HCT116 (cell line): ENCODE results near the gene KLF16. TPM values are rescaled to one million over a fixed set of nuclear protein-coding genes. Genes with fewer than 3 reads are reported as not detected.

Source experiments
- ATAC-seq: fragments of 200-7000 bp; cut with Tn5 transposase; 2 replicates; pipeline ENCODE4 v1.9.1; 2020; ENCODE audit warnings: mild to moderate bottlenecking, moderate library complexity
- BruUV-seq: library from RNA; stranded (reverse); fragments of 400-500 nt; replicated peaks from 2 replicates; lab custom pipeline; 2021; lab: Mats Ljungman, UMichigan
- CTCF ChIA-PET: fragments of 300-600 bp; sonication (Branson Sonifier 250); formaldehyde crosslinking; loops from one replicate; lab custom pipeline; 2021; ENCODE audit warnings: antibody characterized with exemption; lab: Charles Lee
- POLR2A ChIA-PET: fragments of 300-600, 350-600 bp; sonication (Branson Sonifier 250); formaldehyde crosslinking; loops from one replicate; lab custom pipeline; 2021; ENCODE audit warnings: antibody characterized with exemption; lab: Charles Lee
- RAD21 ChIA-PET, 2 experiments: fragments of 300-600 bp; sonication (Branson Sonifier 250); formaldehyde crosslinking; loops; one replicate each; lab custom pipeline; 2023; ENCODE audit warnings: low total read pairs in 2 of 2; ENCODE audit not compliant: uncharacterized antibody in 2 of 2, unreplicated experiment in 2 of 2, low non-redundant PET in 1 of 2; lab: Charles Lee
- DNase-seq: peaks from one replicate; pipeline ENCODE4 v3.0.0-alpha.2; 2010; ENCODE audit warnings: low read depth, low spot score
- H2AFZ ChIP-seq: fragments of 200-600 bp; shearing (Covaris generic), sonication (generic); 2 replicates; pipeline ENCODE4 v1.6.1; 2017; ENCODE audit warnings: low read depth, mixed run types, mixed read lengths, antibody characterized with exemption, low read length; ENCODE audit not compliant: poor library complexity, severe bottlenecking
- H3K27ac ChIP-seq: 2 replicates; pipeline ENCODE4 v1.5.1; 2012; ENCODE audit warnings: low read depth, low read length
- H3K27me3 ChIP-seq: fragments of 200-600 bp; sonication (generic); 2 replicates; pipeline ENCODE4 v1.6.1; 2016; ENCODE audit warnings: mixed run types, low read length, mixed read lengths; ENCODE audit not compliant: insufficient read depth
- H3K36me3 ChIP-seq, 2 experiments: fragments of 200-500 bp in 1 of 2; fragments of 200-600 bp in 1 of 2; sonication (Bioruptor generic) in 1 of 2; sonication (generic) in 1 of 2; 2 replicates each; pipeline versions ENCODE4 v1.5.1 to v1.6.1; 2014 to 2016; ENCODE audit warnings: low read length in 2 of 2, inconsistent platforms in 1 of 2, mixed read lengths in 1 of 2, mixed run types in 1 of 2; ENCODE audit not compliant: insufficient read depth in 2 of 2, control insufficient read depth in 1 of 2
- H3K4me1 ChIP-seq, 2 experiments: fragments of 200-600 bp in 1 of 2; sonication (generic) in 1 of 2; 2 replicates each; pipeline versions ENCODE4 v1.5.1 to v1.6.1; 2012 to 2017; ENCODE audit warnings: low read length in 2 of 2, inconsistent platforms in 1 of 2, mild to moderate bottlenecking in 1 of 2, mixed read lengths in 1 of 2, mixed run types in 1 of 2, moderate library complexity in 1 of 2; ENCODE audit not compliant: insufficient read depth in 2 of 2, control insufficient read depth in 1 of 2
- H3K4me2 ChIP-seq: fragments of 200-600 bp; sonication (generic); 2 replicates; pipeline ENCODE4 v1.6.1; 2017; ENCODE audit warnings: mixed run types, low read length, mixed read lengths
- H3K4me3 ChIP-seq, 2 experiments: fragments of 200-600 bp in 1 of 2; sonication (generic) in 1 of 2; replicated peaks in 1 of 2; 2 replicates each; pipeline ENCODE4 v1.5.1; 2011 to 2016; ENCODE audit warnings: low read length in 2 of 2, control low read depth in 1 of 2, low read depth in 1 of 2, mild to moderate bottlenecking in 1 of 2, mixed read lengths in 1 of 2, mixed run types in 1 of 2
- H3K79me2 ChIP-seq: fragments of 200-600 bp; sonication (generic); 2 replicates; pipeline ENCODE4 v1.6.1; 2017; ENCODE audit warnings: mild to moderate bottlenecking, mixed run types, low read length, moderate library complexity, mixed read lengths; ENCODE audit not compliant: insufficient read depth
- H3K9ac ChIP-seq: fragments of 200-600 bp; sonication (generic); 2 replicates; pipeline ENCODE4 v1.6.1; 2016; ENCODE audit warnings: low read length, mixed read lengths
- H3K9me2 ChIP-seq: fragments of 200-600 bp; sonication (generic), shearing (Covaris generic); 2 replicates; pipeline ENCODE4 v1.6.1; 2017; ENCODE audit warnings: mixed run types, mild to moderate bottlenecking, moderate library complexity; ENCODE audit not compliant: insufficient read depth
- H3K9me3 ChIP-seq, 2 experiments: fragments of 200-500 bp in 1 of 2; fragments of 200-600 bp in 1 of 2; sonication (Bioruptor generic) in 1 of 2; sonication (generic) in 1 of 2; 2 replicates each; pipeline ENCODE4 v1.6.1; 2014 to 2017; ENCODE audit warnings: low read length in 2 of 2, mixed read lengths in 2 of 2, inconsistent platforms in 1 of 2, low read depth in 1 of 2, mild to moderate bottlenecking in 1 of 2, mixed run types in 1 of 2, moderate library complexity in 1 of 2; ENCODE audit not compliant: control insufficient read depth in 1 of 2, insufficient read depth in 1 of 2
- H4K20me1 ChIP-seq: fragments of 200-600 bp; sonication (generic), shearing (Covaris generic); 2 replicates; pipeline ENCODE4 v1.6.1; 2017; ENCODE audit warnings: mixed run types, mild to moderate bottlenecking, moderate library complexity; ENCODE audit not compliant: insufficient read depth
- CBX3 ChIP-seq: IDR thresholded peaks from 2 replicates; pipeline ENCODE4 v1.6.1; 2012; ENCODE audit warnings: low read depth
- EGR1 ChIP-seq: IDR thresholded peaks from 2 replicates; pipeline ENCODE4 v1.6.1; 2012; ENCODE audit warnings: low read depth
- ELF1 ChIP-seq: IDR thresholded peaks from 2 replicates; pipeline ENCODE4 v1.6.1; 2012; ENCODE audit warnings: low read depth, borderline replicate concordance
- JUND ChIP-seq: IDR thresholded peaks from 2 replicates; pipeline ENCODE4 v1.6.1; 2012
- RAD21 ChIP-seq: IDR thresholded peaks from 2 replicates; pipeline ENCODE4 v1.6.1; 2012; ENCODE audit warnings: low read depth, mild to moderate bottlenecking
- TCF7L2 ChIP-seq: IDR thresholded peaks from 2 replicates; pipeline ENCODE4 v1.7.0; 2011; ENCODE audit warnings: borderline replicate concordance, inconsistent platforms; ENCODE audit not compliant: insufficient read depth, insufficient read length; ENCODE audit errors: extremely low read depth
- YY1 ChIP-seq: IDR thresholded peaks from 2 replicates; pipeline ENCODE4 v1.6.1; 2011; ENCODE audit warnings: low read length, low read depth, moderate library complexity, mild to moderate bottlenecking; ENCODE audit not compliant: insufficient replicate concordance; ENCODE audit errors: extremely low read depth
- intact Hi-C: fragments of 100-400 bp; cut with micrococcal nuclease; formaldehyde crosslinking; loops from 2 replicates; pipeline ENCODE4 v1.10.0; 2022
- total RNA-seq: library from RNA; stranded (reverse); gene quantifications from one replicate; pipeline ENCODE4 v1.2.1, GENCODE V29; 2021; ENCODE audit not compliant: unreplicated experiment

KLF16 gene
- total RNA-seq, 1 experiment from 2014 or later = 64.3 TPM

DNA sequence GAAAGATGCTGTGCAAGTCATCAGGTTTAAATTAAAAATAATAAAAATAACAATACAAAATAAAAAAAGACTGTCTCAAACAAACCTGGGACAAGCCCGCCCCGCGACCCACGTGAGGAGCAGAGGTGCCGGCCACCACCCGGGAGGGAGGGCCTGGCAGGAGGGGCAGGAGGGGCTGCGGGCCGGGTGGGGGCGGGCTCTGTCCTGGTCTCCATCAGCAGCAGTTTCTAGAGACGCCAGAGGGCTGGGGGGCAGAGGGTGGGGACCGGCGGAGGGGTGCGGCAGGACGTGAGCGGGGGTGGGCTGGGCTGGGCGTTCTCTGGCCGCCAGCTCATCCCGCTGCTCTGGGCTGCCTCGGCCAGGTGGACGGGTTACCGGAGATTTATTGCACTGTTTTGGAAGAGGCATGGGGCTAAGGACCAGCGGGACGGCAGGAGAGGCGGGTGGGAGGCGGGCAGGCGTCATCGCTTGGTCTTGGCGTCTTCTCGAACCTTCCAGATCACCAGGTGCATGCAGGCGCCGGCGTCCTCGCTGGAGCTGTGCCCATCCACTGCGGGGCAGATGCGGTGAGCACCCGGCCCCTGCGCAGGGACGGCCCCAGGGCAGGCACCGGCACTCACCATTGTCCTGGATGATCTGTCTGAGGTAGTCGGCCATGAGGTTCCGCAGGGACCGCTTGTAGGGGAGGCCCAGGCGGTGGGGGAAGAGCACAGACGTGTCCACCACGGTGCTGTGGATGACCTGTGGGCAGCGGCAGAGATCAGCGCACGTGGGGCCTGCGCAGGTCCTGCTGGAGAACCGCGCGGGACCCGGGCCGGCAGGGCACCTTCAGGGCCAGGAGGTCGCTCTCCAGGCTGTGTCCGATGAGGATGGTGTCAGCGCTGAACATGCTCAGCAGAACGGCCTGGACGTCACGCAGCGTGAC is 47.5 kb downstream of the KLF16 start:
- TF ChIP-seq YY1 = no peak
- no peak for TF ChIP-seq JUND
- TF ChIP-seq EGR1 = no peak
- TF ChIP-seq ELF1 = no peak
- no peak for TF ChIP-seq TCF7L2
- no peak for TF ChIP-seq RAD21
- no peak for TF ChIP-seq CBX3
- TF ChIP-seq, all 23 proteins: peak for 0
- CTCF ChIA-PET = no interaction called here
- no peak overlapping the region for H3K27ac ChIP-seq
- no peak overlapping the region for H3K4me2 ChIP-seq
- peaks cover 14 to 28% of the 10 kb centered on the region in 2 experiments for H3K4me1 ChIP-seq
- H3K27me3 ChIP-seq = no peaks in the 10 kb centered on the region
- no peaks in the 10 kb centered on the region for H4K20me1 ChIP-seq
- no peak overlapping the region for H3K9ac ChIP-seq
- H2AFZ ChIP-seq = no peak overlapping the region
- DNase-seq (no peak), ATAC-seq (no peak)
- no peaks in the 10 kb centered on the region for H3K9me3 ChIP-seq
- H3K4me3 ChIP-seq = no peak overlapping the region
- RAD21 ChIA-PET = no interaction called here
- H3K36me3 ChIP-seq = peaks cover 12 to 22% of the 10 kb centered on the region in 2 experiments
- no peaks in the 10 kb centered on the region for H3K9me2 ChIP-seq
- H3K79me2 ChIP-seq = no peaks in the 10 kb centered on the region
- intact Hi-C loops = loop anchor here (10.0 kb wide), 1 partner anchor 211 kb away; the partner anchor contains the start of gene UQCR11
- POLR2A ChIA-PET = no interaction called here
- BruUV-seq = no TSS peak
